Loucy (cell line): ENCODE data around the gene PDE4D.
"Not testable (repeated sequence)": the region's sequence is repeated elsewhere in the genome, so short reads cannot be mapped to it uniquely, and the experiment has no call there.

Experiments used
- H2AFZ ChIP-seq: fragments of 200-600 bp; sonication (generic); 2 replicates; pipeline ENCODE4 v1.6.0; 2016; ENCODE audit warnings: antibody characterized with exemption, mild to moderate bottlenecking, low read length, moderate library complexity
- H3F3A ChIP-seq: fragments of 200-600 bp; 2 replicates; pipeline ENCODE4 v1.6.0; 2016; ENCODE audit warnings: antibody characterized with exemption, low read depth, mild to moderate bottlenecking
- H3K27me3 ChIP-seq: fragments of 200-600 bp; sonication (generic); 2 replicates; pipeline ENCODE4 v1.6.1; 2014; ENCODE audit warnings: low read length, mild to moderate bottlenecking; ENCODE audit not compliant: insufficient read depth, poor library complexity, severe bottlenecking
- H3K36me3 ChIP-seq: fragments of 200-600 bp; sonication (generic); 2 replicates; pipeline ENCODE4 v1.6.1; 2016; ENCODE audit warnings: low read length; ENCODE audit not compliant: insufficient read depth
- H3K4me1 ChIP-seq: fragments of 200-600 bp; sonication (generic); 2 replicates; pipeline ENCODE4 v1.5.1; 2014; ENCODE audit warnings: low read length, mild to moderate bottlenecking; ENCODE audit not compliant: insufficient read depth, poor library complexity, severe bottlenecking
- H3K4me2 ChIP-seq: fragments of 200-600 bp; sonication (generic); 2 replicates; pipeline ENCODE4 v1.6.0; 2014; ENCODE audit warnings: antibody characterized with exemption, low read length, low read depth, mild to moderate bottlenecking; ENCODE audit not compliant: poor library complexity, severe bottlenecking
- H3K4me3 ChIP-seq: fragments of 200-600 bp; sonication (generic); 2 replicates; pipeline ENCODE4 v1.5.1; 2014; ENCODE audit warnings: low read length, mild to moderate bottlenecking, mixed read lengths; ENCODE audit not compliant: poor library complexity, severe bottlenecking
- H3K79me2 ChIP-seq: fragments of 200-600 bp; sonication (generic); 2 replicates; pipeline ENCODE4 v1.6.1; 2014; ENCODE audit warnings: low read length; ENCODE audit not compliant: insufficient read depth
- H3K9ac ChIP-seq: fragments of 200-600 bp; sonication (generic); 2 replicates; pipeline ENCODE4 v1.6.0; 2014; ENCODE audit warnings: mild to moderate bottlenecking, low read depth, low read length, moderate library complexity; ENCODE audit not compliant: poor library complexity, severe bottlenecking
- H3K9me2 ChIP-seq: fragments of 200-600 bp; sonication (generic); replicated peaks from 2 replicates; pipeline ENCODE4 v1.6.1; 2016; ENCODE audit warnings: low read depth, low read length, mixed read lengths
- H3K9me3 ChIP-seq: fragments of 200-600 bp; sonication (generic); 2 replicates; pipeline ENCODE4 v1.6.1; 2014; ENCODE audit warnings: mild to moderate bottlenecking, antibody characterized with exemption, low read length, low read depth; ENCODE audit not compliant: insufficient read depth
- H4K20me1 ChIP-seq: fragments of 200-600 bp; sonication (generic); 2 replicates; pipeline ENCODE4 v1.6.0; 2014; ENCODE audit warnings: antibody characterized with exemption, low read length, mild to moderate bottlenecking; ENCODE audit not compliant: insufficient read depth, poor library complexity, severe bottlenecking
- CTCF ChIP-seq: fragments of 200-600 bp; sonication (generic); conservative IDR thresholded peaks from 2 replicates; pipeline ENCODE4 v1.5.1; 2014; ENCODE audit warnings: mild to moderate bottlenecking, antibody characterized with exemption, low read length
- EZH2phosphoT487 ChIP-seq: fragments of 200-600 bp; IDR thresholded peaks from 2 replicates; pipeline ENCODE4 v1.6.1; 2018; ENCODE audit warnings: antibody characterized with exemption, mild to moderate bottlenecking, moderate library complexity, borderline replicate concordance

PDE4D gene

DNA sequence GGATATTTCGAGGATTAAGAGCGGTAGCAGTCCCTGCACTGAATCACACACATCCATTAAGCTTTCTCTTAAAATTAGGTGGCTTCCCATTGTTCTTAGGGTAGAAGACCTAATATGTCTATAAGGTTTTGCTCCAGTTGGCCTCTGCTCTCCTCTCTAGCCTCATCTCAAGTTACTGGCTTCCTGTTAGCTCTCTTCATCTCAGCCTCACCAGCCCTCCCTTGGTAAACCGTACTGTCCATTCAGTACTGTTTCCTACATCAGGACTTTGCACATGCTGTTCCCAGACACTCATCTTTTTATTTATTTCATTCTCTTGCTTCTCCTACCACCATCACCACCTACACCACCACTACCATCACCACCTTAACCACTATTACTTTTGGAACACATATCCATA lies 428.6 kb downstream of the PDE4D start:
- Histone ChIP-seq H3F3A (no peaks in the 10 kb centered on the region), H3K9me3 (no peaks in the 10 kb centered on the region), H3K36me3 (no peaks in the 10 kb centered on the region), H3K4me1 (peaks cover 11% of the 10 kb centered on the region), H3K4me2 (no peak overlapping the region), H3K9ac (no peak overlapping the region), H3K9me2 (no peaks in the 10 kb centered on the region), H3K27me3 (no peaks in the 10 kb centered on the region), H3K4me3 (no peak overlapping the region), H2AFZ (no peak overlapping the region), H3K79me2 (no peaks in the 10 kb centered on the region), H4K20me1 (no peaks in the 10 kb centered on the region)
- TF ChIP-seq CTCF (no peak), EZH2phosphoT487 (no peak)

- H2AFZ ChIP-seq, H3K4me3 ChIP-seq, H3K4me2 ChIP-seq, H3K27me3 ChIP-seq, H3K36me3 ChIP-seq, H3K79me2 ChIP-seq, H3K9me3 ChIP-seq, H3K9me2 ChIP-seq, H3F3A ChIP-seq, H3K9ac ChIP-seq, H4K20me1 ChIP-seq: not testable (repeated sequence)
- peaks cover 11% of the 10 kb centered on the region for H3K4me1 ChIP-seq
These were observed 429.8 kb downstream of the PDE4D start for GRCh38 chr5:59463618-59464166.

DNA sequence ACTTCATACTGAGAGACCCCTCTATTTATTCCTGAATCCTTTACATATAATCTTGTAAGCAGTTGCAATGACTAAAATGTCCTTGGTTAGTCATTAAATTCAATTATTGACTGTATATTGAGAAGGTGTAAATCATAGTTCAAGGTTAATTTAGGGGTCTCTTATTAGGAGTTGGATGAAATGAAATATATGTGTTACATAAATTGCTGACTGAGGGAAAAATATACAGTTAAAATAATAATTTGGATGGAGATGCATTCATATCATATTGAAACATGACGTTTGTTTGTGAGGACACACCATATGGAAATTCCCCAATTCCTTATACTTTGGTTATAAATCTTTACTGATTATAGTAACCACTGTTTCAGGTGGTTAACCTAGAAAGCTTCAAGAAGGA lies 430.6 kb downstream of the PDE4D start:
- no peak for TF ChIP-seq CTCF
- no peak for TF ChIP-seq EZH2phosphoT487

DNA sequence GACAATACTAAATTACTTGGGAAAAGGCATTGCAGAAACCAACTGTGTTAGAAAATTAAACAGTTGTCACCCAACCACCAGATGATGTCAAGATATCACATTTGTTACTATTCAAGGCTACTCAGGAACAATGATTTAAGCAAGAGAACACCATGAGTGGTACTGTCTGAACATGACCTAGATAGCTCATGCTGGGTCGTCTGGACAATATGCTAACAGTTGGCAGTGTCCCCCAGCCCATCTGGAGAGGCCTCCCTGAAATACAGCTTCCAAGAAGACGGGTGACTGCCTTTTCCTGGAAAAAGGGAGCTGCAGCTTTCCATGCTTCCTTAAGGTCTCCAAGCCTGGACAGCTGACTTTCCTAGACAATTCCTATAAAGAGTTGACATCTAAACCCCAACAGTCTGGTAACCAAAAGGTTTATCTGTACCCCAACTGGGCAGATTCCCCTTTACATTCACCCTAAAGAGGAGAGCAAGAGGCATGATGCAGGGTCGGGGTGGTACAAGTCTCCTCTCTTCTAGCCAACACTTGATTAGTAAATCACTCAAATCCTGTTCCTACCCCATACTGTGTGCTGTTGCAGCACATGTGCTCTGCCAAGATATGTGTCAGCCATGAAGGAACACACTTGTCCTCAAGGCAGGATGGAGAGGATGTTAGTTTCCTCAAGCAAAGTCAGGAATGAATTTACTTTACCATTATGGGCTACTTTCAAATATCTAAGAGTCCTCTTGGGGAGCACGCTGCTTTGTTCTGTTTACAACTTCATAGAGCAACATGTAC lies 433.0 kb downstream of the PDE4D start:
- Histone ChIP-seq H3K9ac (no peak overlapping the region), H3K9me2 (no peaks in the 10 kb centered on the region), H2AFZ (no peak overlapping the region), H3K36me3 (no peaks in the 10 kb centered on the region), H3K4me2 (no peak overlapping the region), H3K4me3 (no peak overlapping the region), H3K27me3 (no peaks in the 10 kb centered on the region), H3F3A (no peaks in the 10 kb centered on the region), H4K20me1 (no peaks in the 10 kb centered on the region), H3K4me1 (peaks cover 2% of the 10 kb centered on the region), H3K79me2 (no peaks in the 10 kb centered on the region), H3K9me3 (no peaks in the 10 kb centered on the region)
- TF ChIP-seq EZH2phosphoT487 (no peak), CTCF (no peak)

More for the DNA sequence above, 430.6 kb downstream of the PDE4D start:
- H3K9me2 ChIP-seq, result no peaks in the 10 kb centered on the region
- H3K4me1 ChIP-seq, result peaks cover 11% of the 10 kb centered on the region
- no peaks in the 10 kb centered on the region for H3K9me3 ChIP-seq
- no peak overlapping the region for H3K9ac ChIP-seq
- no peaks in the 10 kb centered on the region for H3F3A ChIP-seq
- H4K20me1 ChIP-seq, result no peaks in the 10 kb centered on the region
- no peaks in the 10 kb centered on the region for H3K36me3 ChIP-seq
- H3K4me3 ChIP-seq, result no peak overlapping the region
- no peaks in the 10 kb centered on the region for H3K27me3 ChIP-seq
- no peaks in the 10 kb centered on the region for H3K79me2 ChIP-seq
- H2AFZ ChIP-seq, result no peak overlapping the region
- H3K4me2 ChIP-seq, result no peak overlapping the region
